Measurements from ENCODE around the gene HSD11B2. TPM values are rescaled to one million over a fixed set of nuclear protein-coding genes. Genes with fewer than 3 reads are reported as not detected.

HSD11B2 gene
- total RNA-seq, 1 experiment from 2014 or later, result 10.2 TPM

GRCh38 chr16:67393788-67394154 is 37.1 kb upstream of the HSD11B2 start:
- DNase-seq, result no peak
- no peaks in the 10 kb centered on the region for H3K9me3 Mint-ChIP-seq (ENCODE audit: low read depth, unreplicated experiment)
- H3K36me3 Mint-ChIP-seq (ENCODE audit: insufficient read depth, unreplicated experiment), result peaks cover 61% of the 10 kb centered on the region
- peak overlapping the region; percentile 74 for H3K4me3 Mint-ChIP-seq (ENCODE audit: low read depth, unreplicated experiment)
- intact Hi-C loops (cut with micrococcal nuclease; ENCODE audit: unreplicated experiment), result loop anchor here (2.0 kb wide), 1 partner anchor 67 kb away; the partner anchor contains the start of genes KCTD19 and LRRC36
- peaks cover 45% of the 10 kb centered on the region for H3K4me1 Mint-ChIP-seq (ENCODE audit: low read depth, unreplicated experiment)
- CTCF ChIA-PET, result interaction anchor here (0.6 to 1.9 kb wide), 9 partner anchors 14 to 196 kb away, joined by 3 to 18 read pairs (median 4); partner anchors contain the start of genes KCTD19 and LRRC36
- BruUV-seq (replicated peaks), result no TSS peak
- H3K27me3 Mint-ChIP-seq (ENCODE audit: unreplicated experiment), result no peaks in the 10 kb centered on the region
- peak overlapping the region; percentile 37 for H3K27ac Mint-ChIP-seq (ENCODE audit: unreplicated experiment)
- TF ChIP-seq, protein P1, sequence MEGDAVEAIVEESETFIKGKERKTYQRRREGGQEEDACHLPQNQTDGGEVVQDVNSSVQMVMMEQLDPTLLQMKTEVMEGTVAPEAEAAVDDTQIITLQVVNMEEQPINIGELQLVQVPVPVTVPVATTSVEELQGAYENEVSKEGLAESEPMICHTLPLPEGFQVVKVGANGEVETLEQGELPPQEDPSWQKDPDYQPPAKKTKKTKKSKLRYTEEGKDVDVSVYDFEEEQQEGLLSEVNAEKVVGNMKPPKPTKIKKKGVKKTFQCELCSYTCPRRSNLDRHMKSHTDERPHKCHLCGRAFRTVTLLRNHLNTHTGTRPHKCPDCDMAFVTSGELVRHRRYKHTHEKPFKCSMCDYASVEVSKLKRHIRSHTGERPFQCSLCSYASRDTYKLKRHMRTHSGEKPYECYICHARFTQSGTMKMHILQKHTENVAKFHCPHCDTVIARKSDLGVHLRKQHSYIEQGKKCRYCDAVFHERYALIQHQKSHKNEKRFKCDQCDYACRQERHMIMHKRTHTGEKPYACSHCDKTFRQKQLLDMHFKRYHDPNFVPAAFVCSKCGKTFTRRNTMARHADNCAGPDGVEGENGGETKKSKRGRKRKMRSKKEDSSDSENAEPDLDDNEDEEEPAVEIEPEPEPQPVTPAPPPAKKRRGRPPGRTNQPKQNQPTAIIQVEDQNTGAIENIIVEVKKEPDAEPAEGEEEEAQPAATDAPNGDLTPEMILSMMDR (IDR thresholded peaks at IDR 0.05; ENCODE audit: unreplicated experiment), result no peak

DNA sequence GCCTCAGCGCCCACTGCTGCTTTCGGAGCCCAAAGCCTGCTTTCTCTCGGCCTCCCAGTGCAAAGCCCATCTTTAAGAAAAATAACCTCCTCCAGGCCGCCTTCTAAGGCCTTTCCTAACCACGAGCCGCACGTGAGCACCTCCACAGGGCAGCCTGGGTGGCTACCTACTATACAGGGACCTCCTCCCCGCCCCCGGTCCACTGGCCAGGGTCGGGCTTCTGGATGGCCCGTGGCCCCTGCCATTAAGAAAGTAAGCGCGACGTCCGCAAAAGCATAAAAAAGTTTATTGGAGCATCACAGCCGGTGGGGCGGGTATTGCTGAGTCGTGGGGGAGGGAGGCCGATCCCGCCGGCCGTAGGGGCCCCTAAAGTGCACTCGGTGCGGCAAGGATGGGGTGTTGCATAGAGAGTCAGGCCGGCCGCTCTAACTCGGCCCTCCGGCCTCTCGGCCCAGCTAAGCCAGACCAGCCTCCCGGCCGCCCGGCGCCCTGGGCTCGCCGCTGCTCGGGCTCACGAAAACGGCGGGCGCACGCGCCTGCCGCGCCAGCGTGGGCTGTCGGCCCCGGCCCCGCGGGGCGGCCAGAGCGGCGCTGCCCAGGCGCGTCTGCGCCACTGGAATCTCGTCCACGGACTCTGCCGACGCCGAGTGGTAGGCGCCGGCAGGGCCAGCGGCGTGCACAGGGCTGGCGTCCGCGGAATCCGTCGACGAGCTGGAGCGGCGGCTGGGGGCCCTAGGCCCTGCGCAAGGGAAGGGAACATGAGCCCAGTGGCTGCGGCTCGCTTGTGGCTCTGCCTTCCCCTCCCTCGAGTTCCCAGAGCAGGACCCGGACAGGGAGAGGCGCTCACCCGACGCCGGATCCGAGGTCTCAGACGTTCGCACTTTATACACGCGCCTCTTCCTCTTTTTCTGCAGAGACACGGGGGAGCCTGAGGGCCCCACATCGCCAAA is 36.5 kb upstream of the HSD11B2 start:
- BruUV-seq (replicated peaks), result TSS peak; percentile 24
- intact Hi-C loops (cut with micrococcal nuclease; ENCODE audit: unreplicated experiment), result loop anchor here (1.0 to 5.0 kb wide), 4 partner anchors 32 to 132 kb away; partner anchors contain the start of genes KCTD19 and LRRC36
- Mint-ChIP-seq H3K4me1 (ENCODE audit: low read depth, unreplicated experiment) (peaks cover 45% of the 10 kb centered on the region), H3K36me3 (ENCODE audit: insufficient read depth, unreplicated experiment) (peaks cover 61% of the 10 kb centered on the region), H3K4me3 (ENCODE audit: low read depth, unreplicated experiment) (peak overlapping the region; percentile 74), H3K27ac (ENCODE audit: unreplicated experiment) (peak overlapping the region; percentile 37), H3K9me3 (ENCODE audit: low read depth, unreplicated experiment) (no peaks in the 10 kb centered on the region), H3K27me3 (ENCODE audit: unreplicated experiment) (no peaks in the 10 kb centered on the region)
- TF ChIP-seq, protein P1 (IDR thresholded peaks at IDR 0.05; ENCODE audit: unreplicated experiment), result no peak
- CTCF ChIA-PET, result interaction anchor here (0.7 to 1.6 kb wide), 4 partner anchors 46 to 154 kb away, joined by 3 to 18 read pairs (median 8); partner anchors contain the start of genes KCTD19 and LRRC36
- no peak for DNase-seq

GRCh38 chr16:67395105-67395457 is 35.8 kb upstream of the HSD11B2 start:
- intact Hi-C loops (cut with micrococcal nuclease; ENCODE audit: unreplicated experiment), result loop anchor here (1.0 to 5.0 kb wide), 4 partner anchors 33 to 133 kb away; partner anchors contain the start of genes KCTD19 and LRRC36
- DNase-seq, result no peak
- TF ChIP-seq, protein P1 (IDR thresholded peaks at IDR 0.05; ENCODE audit: unreplicated experiment), result no peak
- Mint-ChIP-seq H3K27ac (ENCODE audit: unreplicated experiment) (peak overlapping the region; percentile 90), H3K4me3 (ENCODE audit: low read depth, unreplicated experiment) (peak overlapping the region; percentile 46), H3K27me3 (ENCODE audit: unreplicated experiment) (no peaks in the 10 kb centered on the region), H3K36me3 (ENCODE audit: insufficient read depth, unreplicated experiment) (peaks cover 61% of the 10 kb centered on the region), H3K9me3 (ENCODE audit: low read depth, unreplicated experiment) (no peaks in the 10 kb centered on the region), H3K4me1 (ENCODE audit: low read depth, unreplicated experiment) (peaks cover 45% of the 10 kb centered on the region)
- CTCF ChIA-PET, result interaction anchor here (1.5 kb wide), 1 partner anchor 111 kb away, joined by 4 read pairs; no protein-coding TSS in a partner anchor
- BruUV-seq (replicated peaks), result no TSS peak

- CTCF ChIA-PET, result interaction anchor here (0.6 to 1.5 kb wide), 9 partner anchors 8 to 152 kb away, joined by 3 to 7 read pairs (median 4); no protein-coding TSS in a partner anchor
- H3K27ac Mint-ChIP-seq (ENCODE audit: unreplicated experiment), result peak overlapping the region; percentile 90
- H3K4me3 Mint-ChIP-seq (ENCODE audit: low read depth, unreplicated experiment), result peak overlapping the region; percentile 46
- no TSS peak for BruUV-seq (replicated peaks)
- no peaks in the 10 kb centered on the region for H3K9me3 Mint-ChIP-seq (ENCODE audit: low read depth, unreplicated experiment)
- intact Hi-C loops (cut with micrococcal nuclease; ENCODE audit: unreplicated experiment), result loop anchor here (1.0 to 5.0 kb wide), 4 partner anchors 33 to 133 kb away; partner anchors contain the start of genes KCTD19 and LRRC36
- H3K27me3 Mint-ChIP-seq (ENCODE audit: unreplicated experiment), result no peaks in the 10 kb centered on the region
- peak; percentile 43 for DNase-seq
- TF ChIP-seq, protein P1 (IDR thresholded peaks at IDR 0.05; ENCODE audit: unreplicated experiment), result no peak
- H3K4me1 Mint-ChIP-seq (ENCODE audit: low read depth, unreplicated experiment), result peaks cover 45% of the 10 kb centered on the region
- peaks cover 61% of the 10 kb centered on the region for H3K36me3 Mint-ChIP-seq (ENCODE audit: insufficient read depth, unreplicated experiment)
Observed at GRCh38 chr16:67395458-67396158, 35.3 kb upstream of the HSD11B2 start.

All from Calu3 (cell line).